Kidney epithelial cell (primary cell): Measurements from ENCODE around the gene ALAS2. TPM values are rescaled to one million over a fixed set of nuclear protein-coding genes. Genes with fewer than 3 reads are reported as not detected.

ENCODE experiments used
- DNase-seq: peaks from one replicate; pipeline ENCODE4 v3.0.0-alpha.2; 2010; ENCODE audit warnings: low read depth
- H3K27me3 ChIP-seq: 2 replicates; pipeline ENCODE4 v1.6.0; 2011; ENCODE audit warnings: low read length; ENCODE audit not compliant: control insufficient read depth, insufficient read depth
- H3K36me3 ChIP-seq: 2 replicates; pipeline ENCODE4 v1.5.1; 2011; ENCODE audit warnings: low read length; ENCODE audit not compliant: control insufficient read depth, insufficient read depth
- H3K4me3 ChIP-seq: 2 replicates; pipeline ENCODE4 v1.5.1; 2011; ENCODE audit warnings: low read depth, mild to moderate bottlenecking, control low read depth, low read length
- CTCF ChIP-seq: IDR thresholded peaks from 2 replicates; pipeline ENCODE4 v1.5.1; 2011; ENCODE audit warnings: mild to moderate bottlenecking, moderate library complexity, low read length, control low read depth, inconsistent platforms; ENCODE audit not compliant: insufficient read depth, poor library complexity, severe bottlenecking
- total RNA-seq: library from RNA; depleted of rRNA; stranded (reverse); fragments of >200 nt; gene quantifications from 2 replicates; pipeline ENCODE4 v1.2.3, GENCODE V29; 2015

ALAS2 gene
- total RNA-seq, 1 donor from 2014 or later: not detected

GRCh38 chrX:54964766-54965497, 65.8 kb downstream of the ALAS2 start:
- no peaks in the 10 kb centered on the region for H3K36me3 ChIP-seq
- H3K27me3 ChIP-seq: no peaks in the 10 kb centered on the region
- no peak for TF ChIP-seq CTCF
- DNase-seq: no peak
- no peak overlapping the region for H3K4me3 ChIP-seq

GRCh38 chrX:54961750-54962149, 69.0 kb downstream of the ALAS2 start:
- TF ChIP-seq CTCF: no peak
- no peaks in the 10 kb centered on the region for H3K27me3 ChIP-seq
- DNase-seq: no peak
- H3K4me3 ChIP-seq: no peak overlapping the region
- no peaks in the 10 kb centered on the region for H3K36me3 ChIP-seq

Other genes starting within 250 kb of the ALAS2 start
- gene ITIH6, start 232.7 kb downstream of the ALAS2 start, total RNA-seq: not detected in 2 replicates
- gene MAGED2, start 223.2 kb downstream of the ALAS2 start, total RNA-seq: 195 and 200 TPM in 2 replicates
- gene TRO, start 110.2 kb downstream of the ALAS2 start, total RNA-seq: 17.1 and 19.7 TPM in 2 replicates
- 0.14 TPM in 1 of 2 replicates, not detected in the other for gene PFKFB1, start 36.8 kb downstream of the ALAS2 start, total RNA-seq
- 13.8 and 15.1 TPM in 2 replicates for gene APEX2, start 30.6 kb downstream of the ALAS2 start, total RNA-seq
- not detected in 2 replicates for gene PAGE2B, start 44.1 kb upstream of the ALAS2 start, total RNA-seq
- gene PAGE2, start 58.0 kb upstream of the ALAS2 start, total RNA-seq: not detected in 2 replicates
- gene PAGE5, start 189.4 kb upstream of the ALAS2 start, total RNA-seq: not detected in 2 replicates
- not detected in 2 replicates for gene PAGE3, start 233.9 kb upstream of the ALAS2 start, total RNA-seq